NCI-H1930 (cell line): Measurements from ENCODE around the gene SEC23A.
"Not testable (repeated sequence)": the region's sequence is repeated elsewhere in the genome, so short reads cannot be mapped to it uniquely, and the experiment has no call there.

Experiments used
- DNase-seq, 2 experiments: peaks; one replicate each; lab custom pipeline; 2025; lab: John Stamatoyannopoulos, UW

The SEC23A gene

DNA sequence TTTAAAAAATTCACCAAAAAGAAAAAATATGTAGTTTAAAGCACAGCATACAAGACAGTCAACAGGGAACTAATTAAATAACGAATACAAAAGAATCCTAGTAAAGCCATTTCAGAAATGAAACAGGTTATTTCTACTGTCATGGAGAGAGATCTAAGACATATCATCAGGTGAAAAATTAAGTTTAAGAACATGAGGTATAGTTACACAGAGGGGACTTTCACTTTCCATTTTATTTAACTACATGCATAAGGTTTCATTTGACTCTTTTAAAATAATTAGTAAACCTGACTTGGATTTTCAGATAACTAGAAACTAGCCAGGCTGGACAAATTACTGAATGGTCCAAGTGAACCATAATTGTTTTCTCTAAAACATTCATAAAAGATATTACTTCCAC, 11.3 kb downstream of the SEC23A start:
- no peak for DNase-seq

DNA sequence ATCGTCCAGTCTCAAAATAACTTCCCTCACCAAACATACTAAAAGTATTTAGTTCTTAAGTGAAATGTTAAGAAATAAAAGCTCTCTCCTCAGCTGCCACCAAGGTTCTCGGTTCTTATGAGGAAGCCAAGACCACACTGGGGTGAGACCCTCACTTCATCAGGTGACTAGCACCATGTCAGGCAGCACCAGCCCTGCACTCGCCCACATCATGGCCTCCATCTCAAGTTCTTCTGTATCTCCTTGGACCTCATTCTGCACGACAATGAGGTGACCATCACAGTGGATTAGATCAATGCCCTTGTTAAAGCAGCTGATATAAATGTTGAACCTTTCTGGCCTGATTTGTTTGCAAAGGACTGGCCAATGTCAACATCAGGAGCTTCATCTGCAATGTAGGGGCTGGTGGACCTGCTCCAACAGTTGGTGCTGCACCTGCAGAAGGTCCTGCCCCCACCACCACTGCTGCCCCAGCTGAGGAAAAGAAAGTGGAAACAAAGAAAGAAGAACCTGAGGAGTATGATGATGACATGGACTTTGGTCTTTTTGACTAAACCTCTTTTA, 12.4 kb downstream of the SEC23A start:
- no peak for DNase-seq

- no peak for DNase-seq
Measured at GRCh38 chr14:39087493-39087892, 15.5 kb downstream of the SEC23A start.

GRCh38 chr14:39085933-39086332, 17.1 kb downstream of the SEC23A start:
- DNase-seq, result no peak

GRCh38 chr14:39083127-39083526, 19.9 kb downstream of the SEC23A start:
- no peak for DNase-seq

DNA sequence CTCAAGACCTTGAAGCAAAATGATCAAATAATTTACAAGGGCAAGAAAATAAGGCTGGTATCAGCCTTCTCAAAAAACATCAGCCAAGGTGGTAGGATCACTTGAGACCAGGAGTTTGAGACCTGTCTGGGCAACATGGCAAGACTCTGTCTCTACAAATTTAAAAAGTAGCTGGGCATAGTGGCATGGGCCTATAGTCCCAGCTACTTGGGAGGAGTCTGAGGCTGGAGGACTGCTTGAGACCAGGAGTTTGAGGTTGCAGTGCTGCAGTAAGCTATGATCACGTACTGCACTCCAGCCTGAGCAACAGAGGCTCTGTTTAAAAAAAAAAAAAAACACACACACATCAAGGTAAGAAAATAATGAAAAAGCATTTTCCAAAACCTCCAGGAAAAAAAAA, 22.1 kb downstream of the SEC23A start:
- no peak for DNase-seq

DNA sequence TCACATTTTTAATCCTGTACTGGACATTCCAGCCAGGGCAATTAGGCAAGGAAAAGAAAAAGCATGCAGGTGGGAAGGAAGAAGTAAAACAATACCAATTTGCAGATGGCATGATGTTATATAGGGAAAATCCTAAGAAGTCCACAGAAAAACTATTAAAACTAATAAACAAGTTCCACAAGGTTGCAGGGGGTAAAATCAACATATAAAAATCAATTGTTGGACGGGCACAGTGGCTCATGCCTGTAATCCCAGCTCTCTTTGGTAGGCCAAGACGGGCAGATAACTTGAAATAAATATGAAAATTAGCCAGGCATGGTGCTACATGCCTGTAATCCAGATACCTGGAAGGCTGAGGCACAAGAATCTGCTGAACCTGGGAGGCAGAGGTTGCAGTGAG, 31.9 kb downstream of the SEC23A start:
- DNase-seq, result no peak

GRCh38 chr14:39069923-39070322, 33.1 kb downstream of the SEC23A start:
- DNase-seq, result no peak

DNA sequence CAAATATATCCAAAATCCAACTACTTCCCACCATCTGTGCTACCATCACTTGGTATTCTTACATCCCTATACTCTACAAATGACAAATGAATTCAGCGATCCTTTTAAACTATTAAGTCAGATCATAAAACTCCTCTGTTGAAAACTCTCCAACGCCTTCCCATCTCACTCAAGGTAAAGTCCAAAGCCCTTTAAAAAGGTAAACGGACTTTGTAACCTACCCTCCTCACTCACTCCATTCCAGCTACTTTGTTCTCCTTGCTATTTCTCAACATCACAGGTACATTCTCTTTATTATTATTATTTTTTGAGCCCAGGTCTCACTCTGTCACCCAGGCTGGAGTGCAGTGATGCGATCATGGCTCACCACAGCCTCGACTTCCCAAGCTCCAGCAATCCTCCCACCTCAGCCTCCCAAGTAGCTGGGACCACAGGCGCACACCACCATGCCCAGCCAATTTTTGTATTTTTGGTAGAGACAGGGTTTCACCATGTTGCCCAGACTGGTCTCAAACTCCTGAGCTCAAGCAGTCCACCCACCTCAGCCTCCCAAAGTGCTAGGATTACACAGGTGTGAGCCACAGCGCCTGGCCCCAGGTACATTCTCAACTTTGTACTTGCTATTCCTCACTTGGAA, 33.7 kb downstream of the SEC23A start:
- not testable (repeated sequence) for DNase-seq

DNA sequence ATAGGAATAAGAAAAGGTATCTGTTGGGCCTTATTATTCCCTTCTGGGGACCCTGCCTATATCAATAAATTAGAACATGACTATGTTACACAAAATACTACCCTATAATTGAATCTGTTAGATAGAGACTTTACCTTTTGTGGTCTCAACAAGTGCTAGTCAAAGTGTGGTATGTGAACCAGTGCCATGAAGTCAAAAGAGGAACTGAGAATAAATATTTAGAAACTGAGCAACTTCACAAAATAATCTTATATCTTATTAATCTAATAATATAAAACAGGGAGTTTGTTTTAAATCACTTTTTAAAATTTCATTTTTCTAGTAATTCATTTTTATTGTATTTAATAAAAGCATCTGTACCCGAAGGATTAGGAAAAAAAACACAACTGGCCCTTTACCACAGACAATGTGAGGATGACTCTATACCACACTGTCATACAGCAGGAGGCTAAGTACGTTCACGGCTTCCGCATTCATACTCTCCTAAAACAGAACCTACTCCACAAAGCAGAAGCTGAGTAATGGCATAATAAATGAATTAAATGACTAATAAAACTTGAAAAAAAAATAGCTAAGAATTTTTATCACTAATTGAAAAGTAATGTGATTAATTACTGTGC, 42.1 kb downstream of the SEC23A start:
- no peak for DNase-seq

DNA sequence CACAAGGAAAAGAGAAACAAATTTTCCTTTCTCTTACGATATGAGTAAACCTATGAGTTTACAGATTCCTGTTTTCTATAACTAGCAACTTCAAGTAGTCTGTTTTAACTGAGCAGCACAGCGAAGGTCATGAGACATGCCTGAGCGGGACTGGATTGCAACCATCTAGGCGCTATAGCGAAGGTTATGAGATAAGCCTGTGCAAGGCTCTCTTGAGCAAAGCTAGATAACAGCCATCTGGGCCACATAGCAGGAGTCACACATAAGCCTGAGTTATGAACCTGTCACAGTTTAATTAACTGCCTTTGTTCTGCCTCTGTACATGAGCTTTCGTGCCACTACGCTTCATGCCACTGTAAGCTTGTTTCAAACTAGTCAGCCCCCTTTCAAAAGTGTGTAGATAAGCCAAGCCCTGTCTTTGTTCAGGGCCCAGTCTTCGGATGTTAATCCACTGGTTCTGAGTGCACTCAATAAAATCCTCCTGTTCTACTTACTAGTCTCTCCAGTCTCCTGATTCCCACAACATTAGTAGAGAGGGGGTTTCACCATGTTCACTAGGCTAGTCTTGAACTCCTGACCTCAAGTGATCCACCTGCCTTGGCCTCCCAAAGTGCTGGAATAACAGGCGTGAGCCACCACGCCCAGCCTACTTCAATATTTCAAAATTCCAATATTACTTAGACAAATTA, 47.1 kb downstream of the SEC23A start:
- peak in 1 of 2 experiments; percentile 5 for DNase-seq

DNA sequence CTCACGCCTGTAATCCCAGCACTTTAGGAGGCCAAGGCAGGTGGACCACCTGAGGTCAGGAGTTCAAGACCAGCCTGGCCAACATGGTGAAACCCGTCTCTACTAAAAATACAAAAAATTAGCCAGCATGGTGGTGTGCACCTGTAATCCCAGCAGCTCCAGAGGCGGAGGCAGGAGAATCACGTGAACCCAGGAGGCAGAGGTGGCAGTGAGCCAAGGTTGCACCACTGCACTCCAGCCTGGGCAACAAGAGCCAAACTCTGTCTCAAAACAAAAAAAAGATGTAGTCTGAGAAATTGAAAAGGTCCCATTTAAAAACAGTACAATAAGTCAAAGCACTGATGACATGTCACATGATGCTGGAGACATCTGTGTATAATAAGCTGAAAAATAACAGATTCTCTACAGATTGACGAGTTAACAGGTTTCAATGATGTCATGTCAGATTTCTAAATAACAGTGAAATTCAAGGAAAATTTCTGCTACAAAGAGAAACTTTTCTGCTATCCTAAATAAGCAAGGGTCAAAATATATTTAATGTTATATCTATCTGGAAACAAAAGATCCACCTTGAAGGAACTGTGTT, 50.1 kb downstream of the SEC23A start:
- not testable (repeated sequence) for DNase-seq

- no peak for DNase-seq
Measured at GRCh38 chr14:39050389-39050788, 52.6 kb downstream of the SEC23A start.

- DNase-seq, result not testable (repeated sequence)
Measured at GRCh38 chr14:39045889-39046288, 57.1 kb downstream of the SEC23A start.

GRCh38 chr14:39043352-39043943, 59.6 kb downstream of the SEC23A start:
- DNase-seq, result no peak

- DNase-seq, result no peak
Measured at GRCh38 chr14:39040529-39040928, 62.5 kb downstream of the SEC23A start.

DNA sequence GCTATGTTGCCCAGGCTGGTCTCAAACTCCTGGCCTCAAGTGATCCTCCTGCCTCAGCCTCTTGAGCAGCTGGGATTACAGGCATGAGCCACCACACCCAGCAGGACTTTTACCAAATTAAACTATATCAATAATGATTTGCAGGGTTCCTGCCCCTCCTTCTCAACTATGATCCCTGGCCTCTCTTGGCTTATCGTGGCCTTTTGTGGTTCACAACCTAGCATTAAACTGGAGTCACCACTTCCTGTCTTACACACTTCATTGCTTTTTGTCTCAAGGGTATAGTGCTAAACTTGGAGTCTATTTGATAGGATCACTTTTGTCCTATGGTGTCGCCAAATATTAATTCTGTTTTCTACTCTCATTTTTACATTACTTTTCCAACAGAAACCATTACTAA, 64.5 kb downstream of the SEC23A start:
- DNase-seq, result no peak

DNA sequence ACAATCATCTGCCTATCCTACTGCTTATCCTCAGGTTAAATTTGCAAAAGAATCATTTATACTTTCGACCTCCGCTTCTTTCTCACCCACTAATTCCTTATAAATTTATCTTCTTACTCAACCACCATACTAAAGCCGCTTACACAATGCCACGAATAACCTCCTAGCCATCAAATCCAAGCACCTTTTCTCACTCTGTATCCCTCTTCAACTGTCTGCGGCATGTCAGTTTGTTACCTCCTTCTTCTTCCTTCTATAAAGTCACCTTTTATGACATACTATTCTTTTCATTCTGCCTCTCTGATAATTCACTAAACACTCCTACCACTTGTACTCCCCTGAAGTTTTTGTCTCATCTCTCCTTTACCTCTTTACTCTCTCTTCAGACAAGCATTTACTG, 66.3 kb downstream of the SEC23A start:
- no peak for DNase-seq

DNA sequence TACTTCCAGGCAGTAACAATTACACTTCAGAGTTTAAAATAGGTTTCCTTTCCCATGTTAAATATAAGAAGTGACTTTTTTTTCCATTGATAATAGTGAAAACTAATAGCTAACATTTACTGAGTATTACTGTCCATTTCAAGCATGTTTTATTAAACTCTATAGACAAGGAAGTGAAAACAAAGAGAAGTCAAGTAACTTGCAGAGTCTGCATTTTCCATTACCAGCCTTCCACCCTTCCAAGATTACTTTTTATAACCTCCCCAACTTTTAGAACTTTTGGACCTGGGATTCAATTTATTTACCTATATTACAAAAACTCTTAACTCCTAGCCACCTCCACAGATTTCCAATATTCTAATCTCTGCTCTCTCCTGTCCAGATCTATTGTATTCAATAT, 67.7 kb downstream of the SEC23A start:
- DNase-seq, result no peak

GRCh38 chr14:39034481-39035296, 68.3 kb downstream of the SEC23A start:
- no peak for DNase-seq

DNA sequence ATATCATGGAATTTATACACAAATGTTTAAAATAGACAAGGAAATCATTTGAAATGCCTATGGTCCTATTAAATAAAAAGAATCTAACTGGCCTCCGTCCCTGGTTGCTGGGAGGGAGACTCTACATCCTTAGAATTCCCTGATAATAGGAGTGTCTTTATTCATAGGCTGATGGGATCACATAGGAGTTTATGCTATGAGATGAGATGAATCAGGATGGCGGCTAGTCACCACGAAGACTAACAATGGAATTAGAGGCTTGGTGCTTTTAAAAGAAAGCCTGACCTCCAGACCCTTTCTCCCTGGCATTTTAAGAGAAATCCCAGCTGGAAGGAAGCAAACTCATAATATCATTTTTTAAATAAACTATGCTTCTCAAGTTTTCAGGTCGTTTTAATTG, 69.7 kb downstream of the SEC23A start:
- DNase-seq, result no peak
